ENCODE measurements around the gene TDRD15. TPM values are rescaled to one million over a fixed set of nuclear protein-coding genes. Genes with fewer than 3 reads are reported as not detected.
A peak's percentile ranks its signal among the peaks of the same experiment; 100 is the strongest.

The TDRD15 gene
- total RNA-seq = 0.06 TPM
- not detected for polyA plus RNA-seq (ENCODE audit: insufficient read depth, low read depth, low replicate concordance)
- long read RNA-seq, donor 1 = 0 reads
- long read RNA-seq, donor 2 = 0 reads
- long read RNA-seq, donor 3 = 0 reads
- long read RNA-seq, donor 4 = 0 reads
- long read RNA-seq, donor 5 = 0 reads
- long read RNA-seq, donor 6 = 0 reads
- long read RNA-seq, donor 7 = 0 reads
- long read RNA-seq, donor 8 = 0 reads
- long read RNA-seq, donor 9 = 0 reads
- long read RNA-seq, donor 10 = 0 reads

DNA sequence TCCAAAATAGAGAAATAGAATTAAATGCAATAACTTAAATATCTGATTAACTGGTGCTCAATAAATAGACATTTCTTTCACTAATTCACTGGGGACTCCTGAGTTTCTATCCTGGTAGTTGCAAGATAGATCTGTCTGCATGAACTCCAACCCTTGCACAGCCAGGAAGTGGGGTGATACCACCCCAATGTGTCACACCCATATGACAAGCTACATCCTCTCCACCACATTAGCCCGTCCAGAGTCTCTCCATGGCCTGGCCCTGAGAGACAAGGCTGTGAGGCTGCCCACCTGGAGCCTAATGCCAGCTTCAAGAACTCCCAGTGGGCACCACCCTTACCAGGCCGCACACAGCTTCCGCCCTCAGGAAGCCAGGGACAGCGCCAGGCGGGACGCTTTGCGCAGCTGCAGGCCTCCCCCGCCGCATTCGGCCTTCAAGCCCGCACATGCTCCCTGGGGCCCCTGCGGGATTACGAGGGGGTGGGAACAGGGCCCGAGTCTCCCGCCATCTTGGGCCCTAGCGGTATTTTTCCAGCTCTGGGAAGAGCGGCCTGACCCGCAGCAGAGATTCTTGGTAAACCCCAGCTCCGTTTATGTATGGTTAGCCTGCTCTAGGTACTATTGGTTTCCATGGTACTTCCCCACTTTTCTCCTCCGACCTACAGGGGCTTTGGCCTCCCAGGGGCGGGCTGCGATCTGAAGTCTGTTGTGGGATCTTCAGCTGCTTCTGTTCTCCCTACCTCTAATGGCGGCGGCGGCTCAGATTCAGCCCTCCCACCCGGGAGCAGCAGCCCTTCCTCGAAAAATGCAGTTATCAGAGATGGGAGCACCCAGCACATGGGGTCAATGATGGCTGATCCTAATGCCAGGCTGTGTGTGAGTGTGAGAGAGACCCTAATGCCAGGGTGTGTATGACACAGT, at the start of gene TDRD15:
Gene TDRD15 (plus strand): TSS at position 496 of the 921 bp plus-strand sequence. CDS start 13,500 bp downstream, outside the sequence.
- Histone ChIP-seq H3K9me3 (ENCODE audit: control insufficient read depth in 2 of 3, insufficient read depth in 1 of 3, low read length in 3 of 3) (no peaks in the 10 kb centered on the region), H3K36me3 (ENCODE audit: control insufficient read depth in 2 of 3, insufficient read depth in 3 of 3, low read length in 3 of 3) (no peaks in the 10 kb centered on the region), H3K27me3 (ENCODE audit: control insufficient read depth, insufficient read depth, low read length) (no peaks in the 10 kb centered on the region), H3K4me1 (ENCODE audit: control insufficient read depth in 2 of 3, insufficient read depth in 2 of 3, low read depth in 1 of 3, low read length in 3 of 3) (no peaks in the 10 kb centered on the region), H3K4me3 (ENCODE audit: low read length in 3 of 3) (no peak within 1 kb of the TSS), H3K27ac (ENCODE audit: low read depth in 2 of 2, low read length in 2 of 2) (no peak within 1 kb of the TSS), H3K9ac (ENCODE audit: low read length in 3 of 3) (no peak within 1 kb of the TSS)
- DNase-seq = peak in 1 of 5 donors; percentile 69
- no peak for FAIRE-seq
- intact Hi-C loops (cut with DNase I) = no loop called here
- TF ChIP-seq, protein P1, sequence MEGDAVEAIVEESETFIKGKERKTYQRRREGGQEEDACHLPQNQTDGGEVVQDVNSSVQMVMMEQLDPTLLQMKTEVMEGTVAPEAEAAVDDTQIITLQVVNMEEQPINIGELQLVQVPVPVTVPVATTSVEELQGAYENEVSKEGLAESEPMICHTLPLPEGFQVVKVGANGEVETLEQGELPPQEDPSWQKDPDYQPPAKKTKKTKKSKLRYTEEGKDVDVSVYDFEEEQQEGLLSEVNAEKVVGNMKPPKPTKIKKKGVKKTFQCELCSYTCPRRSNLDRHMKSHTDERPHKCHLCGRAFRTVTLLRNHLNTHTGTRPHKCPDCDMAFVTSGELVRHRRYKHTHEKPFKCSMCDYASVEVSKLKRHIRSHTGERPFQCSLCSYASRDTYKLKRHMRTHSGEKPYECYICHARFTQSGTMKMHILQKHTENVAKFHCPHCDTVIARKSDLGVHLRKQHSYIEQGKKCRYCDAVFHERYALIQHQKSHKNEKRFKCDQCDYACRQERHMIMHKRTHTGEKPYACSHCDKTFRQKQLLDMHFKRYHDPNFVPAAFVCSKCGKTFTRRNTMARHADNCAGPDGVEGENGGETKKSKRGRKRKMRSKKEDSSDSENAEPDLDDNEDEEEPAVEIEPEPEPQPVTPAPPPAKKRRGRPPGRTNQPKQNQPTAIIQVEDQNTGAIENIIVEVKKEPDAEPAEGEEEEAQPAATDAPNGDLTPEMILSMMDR (IDR thresholded peaks at IDR 0.05; ENCODE audit: borderline replicate concordance, extremely low read depth, insufficient read depth) = no peak

DNA sequence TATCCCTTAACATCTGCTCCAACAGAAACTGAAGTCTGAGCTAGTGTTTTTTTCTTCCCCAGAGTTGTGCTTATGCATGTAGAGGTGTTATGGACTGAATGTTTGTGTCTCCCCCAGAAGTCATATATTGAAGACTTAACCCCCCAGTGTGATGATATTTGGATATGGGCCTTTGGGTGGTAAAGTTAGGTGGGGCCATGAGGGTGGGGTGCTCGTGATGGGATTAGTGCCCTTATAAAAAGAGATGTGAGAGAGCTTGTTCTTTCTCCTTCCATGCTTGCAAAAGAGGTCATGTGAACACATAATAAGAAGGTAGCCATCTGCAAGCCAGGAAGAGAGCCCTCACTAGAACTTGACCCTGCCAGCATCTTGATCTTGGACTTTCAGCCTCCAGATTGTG, 45.5 kb upstream of the TDRD15 start:
- intact Hi-C loops (cut with DNase I) = no loop called here

DNA sequence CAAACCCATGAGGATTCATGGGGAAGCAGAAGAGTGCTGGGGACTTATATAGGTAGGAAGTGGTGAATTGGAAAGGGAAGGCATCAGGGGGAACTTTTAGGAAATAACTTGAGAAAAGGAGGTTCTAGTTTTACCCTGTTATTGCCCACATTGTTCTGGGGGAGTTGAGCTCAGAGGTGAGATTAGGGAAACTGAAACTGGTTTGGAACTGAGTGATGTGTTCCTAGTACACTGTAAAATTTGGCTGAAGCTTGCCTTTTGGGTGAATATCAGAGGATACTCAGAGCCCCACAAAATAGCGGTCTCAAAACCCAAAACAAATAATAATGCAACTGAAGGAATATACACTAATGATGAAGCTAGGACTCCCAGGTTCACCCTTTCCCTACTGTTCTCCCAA, 40.3 kb upstream of the TDRD15 start:
- Histone ChIP-seq H3K9me3 (ENCODE audit: control insufficient read depth in 2 of 3, insufficient read depth in 1 of 3, low read length in 3 of 3) (peaks cover 0 to 3% (median 0%) of the 10 kb centered on the region in 3 donors), H3K4me1 (ENCODE audit: control insufficient read depth in 2 of 3, insufficient read depth in 2 of 3, low read depth in 1 of 3, low read length in 3 of 3) (no peaks in the 10 kb centered on the region), H3K36me3 (ENCODE audit: control insufficient read depth in 2 of 3, insufficient read depth in 3 of 3, low read length in 3 of 3) (no peaks in the 10 kb centered on the region), H3K9ac (ENCODE audit: low read length in 3 of 3) (no peak overlapping the region), H3K27me3 (ENCODE audit: control insufficient read depth, insufficient read depth, low read length) (no peaks in the 10 kb centered on the region), H3K4me3 (ENCODE audit: low read length in 3 of 3) (no peak overlapping the region), H3K27ac (ENCODE audit: low read depth in 2 of 2, low read length in 2 of 2) (no peak overlapping the region)
- intact Hi-C loops (cut with DNase I) = no loop called here
- FAIRE-seq (no peak), DNase-seq (no peak)
- TF ChIP-seq, protein P1 (IDR thresholded peaks at IDR 0.05; ENCODE audit: borderline replicate concordance, extremely low read depth, insufficient read depth) = no peak

More for the DNA sequence above, 45.5 kb upstream of the TDRD15 start:
- Histone ChIP-seq H3K27ac (ENCODE audit: low read depth in 2 of 2, low read length in 2 of 2) (no peak overlapping the region), H3K27me3 (ENCODE audit: control insufficient read depth, insufficient read depth, low read length) (no peaks in the 10 kb centered on the region), H3K4me1 (ENCODE audit: control insufficient read depth in 2 of 3, insufficient read depth in 2 of 3, low read depth in 1 of 3, low read length in 3 of 3) (no peaks in the 10 kb centered on the region), H3K4me3 (ENCODE audit: low read length in 3 of 3) (no peak overlapping the region), H3K9ac (ENCODE audit: low read length in 3 of 3) (no peak overlapping the region), H3K9me3 (ENCODE audit: control insufficient read depth in 2 of 3, insufficient read depth in 1 of 3, low read length in 3 of 3) (peaks cover 0 to 12% (median 0%) of the 10 kb centered on the region in 3 donors), H3K36me3 (ENCODE audit: control insufficient read depth in 2 of 3, insufficient read depth in 3 of 3, low read length in 3 of 3) (no peaks in the 10 kb centered on the region)
- DNase-seq (no peak), FAIRE-seq (no peak)
- TF ChIP-seq, protein P1 (IDR thresholded peaks at IDR 0.05; ENCODE audit: borderline replicate concordance, extremely low read depth, insufficient read depth) = no peak
